ENCODE data around the gene AKT2. TPM values are rescaled to one million over a fixed set of nuclear protein-coding genes. Genes with fewer than 3 reads are reported as not detected.

AKT2 gene
- total RNA-seq, 1 experiment from 2014 or later = 149 TPM

- Histone ChIP-seq H4K20me1 (ENCODE audit: insufficient read depth) (peaks cover 31% of the 10 kb centered on the region), H3K79me2 (ENCODE audit: low read depth) (peaks cover 27% of the 10 kb centered on the region; the same call in 1 of the 2 replicates), H3K36me3 (ENCODE audit: low read depth) (peaks cover 11% of the 10 kb centered on the region; the same call in 1 of the 2 replicates), H3K4me3 (no peak overlapping the region), H3F3A (ENCODE audit: insufficient read depth, low read depth) (peaks cover 20% of the 10 kb centered on the region; the same call in 1 of the 2 replicates), H3K4me1 (replicated peaks; ENCODE audit: insufficient read depth) (peaks cover 21% of the 10 kb centered on the region), H3K9me3 (ENCODE audit: insufficient read depth, low read depth) (no peaks in the 10 kb centered on the region), H3K27me3 (ENCODE audit: insufficient read depth, low read depth) (no peaks in the 10 kb centered on the region), H3K9me2 (ENCODE audit: insufficient read depth) (no peaks in the 10 kb centered on the region), H3K27ac (no peak overlapping the region), H3K4me2 (no peak overlapping the region), H2AFZ (no peak overlapping the region)
- intact Hi-C loops (cut with micrococcal nuclease; ENCODE audit: unreplicated experiment) = no loop called here
- POLR2A ChIA-PET (ENCODE audit: unreplicated experiment) = no interaction called here
- BruUV-seq (replicated peaks) = no TSS peak
- CTCF ChIA-PET = interaction anchor here (0.6 kb wide), 2 partner anchors 52 to 116 kb away, joined by 8 to 9 read pairs; no protein-coding TSS in a partner anchor
- no peak for DNase-seq
- TF ChIP-seq EZH2 (IDR thresholded peaks at IDR 0.05; ENCODE audit: low read depth) = no peak
- TF ChIP-seq CTCF (conservative IDR thresholded peaks at IDR 0.05) = no peak
Measured at GRCh38 chr19:40253611-40254092, 31.5 kb downstream of the AKT2 start.

- intact Hi-C loops (cut with micrococcal nuclease; ENCODE audit: unreplicated experiment) = no loop called here
- CTCF ChIA-PET = no interaction called here
- Histone ChIP-seq H4K20me1 (ENCODE audit: insufficient read depth) (peaks cover 18% of the 10 kb centered on the region), H3K27me3 (ENCODE audit: insufficient read depth, low read depth) (no peaks in the 10 kb centered on the region), H3K36me3 (ENCODE audit: low read depth) (peaks cover 11% of the 10 kb centered on the region; the same call in 1 of the 2 replicates), H3K9me2 (ENCODE audit: insufficient read depth) (no peaks in the 10 kb centered on the region), H3K4me3 (no peak overlapping the region), H3K79me2 (ENCODE audit: low read depth) (0 out of 2 replicates have a peak, but pooled peaks cover 21% of the 10 kb centered on the region), H3K4me2 (no peak overlapping the region), H2AFZ (no peak overlapping the region), H3K27ac (no peak overlapping the region), H3K4me1 (replicated peaks; ENCODE audit: insufficient read depth) (peaks cover 16% of the 10 kb centered on the region), H3K9me3 (ENCODE audit: insufficient read depth, low read depth) (no peaks in the 10 kb centered on the region), H3F3A (ENCODE audit: insufficient read depth, low read depth) (peaks cover 10% of the 10 kb centered on the region; the same call in 1 of the 2 replicates)
- no TSS peak for BruUV-seq (replicated peaks)
- TF ChIP-seq CTCF (conservative IDR thresholded peaks at IDR 0.05) = no peak
- no peak for TF ChIP-seq EZH2 (IDR thresholded peaks at IDR 0.05; ENCODE audit: low read depth)
- DNase-seq = no peak
- POLR2A ChIA-PET (ENCODE audit: unreplicated experiment) = no interaction called here
Measured at GRCh38 chr19:40252395-40252794, 32.8 kb downstream of the AKT2 start.

GRCh38 chr19:40251991-40252390, 33.2 kb downstream of the AKT2 start:
- peaks cover 16% of the 10 kb centered on the region for H4K20me1 ChIP-seq (ENCODE audit: insufficient read depth)
- no peak overlapping the region for H3K4me3 ChIP-seq
- H3K4me1 ChIP-seq (replicated peaks; ENCODE audit: insufficient read depth) = peaks cover 12% of the 10 kb centered on the region
- intact Hi-C loops (cut with micrococcal nuclease; ENCODE audit: unreplicated experiment) = no loop called here
- H3K9me2 ChIP-seq (ENCODE audit: insufficient read depth) = no peaks in the 10 kb centered on the region
- CTCF ChIA-PET = no interaction called here
- H2AFZ ChIP-seq = no peak overlapping the region
- no peaks in the 10 kb centered on the region for H3K9me3 ChIP-seq (ENCODE audit: insufficient read depth, low read depth)
- no TSS peak for BruUV-seq (replicated peaks)
- DNase-seq = no peak
- peaks cover 11% of the 10 kb centered on the region; the same call in 1 of the 2 replicates for H3K36me3 ChIP-seq (ENCODE audit: low read depth)
- H3F3A ChIP-seq (ENCODE audit: insufficient read depth, low read depth) = peaks cover 7% of the 10 kb centered on the region; the same call in 1 of the 2 replicates
- H3K79me2 ChIP-seq (ENCODE audit: low read depth) = 0 out of 2 replicates have a peak, but pooled peaks cover 17% of the 10 kb centered on the region
- no peak overlapping the region for H3K4me2 ChIP-seq
- no peak for TF ChIP-seq CTCF (conservative IDR thresholded peaks at IDR 0.05)
- TF ChIP-seq EZH2 (IDR thresholded peaks at IDR 0.05; ENCODE audit: low read depth) = no peak
- no peak overlapping the region for H3K27ac ChIP-seq
- POLR2A ChIA-PET (ENCODE audit: unreplicated experiment) = no interaction called here
- H3K27me3 ChIP-seq (ENCODE audit: insufficient read depth, low read depth) = no peaks in the 10 kb centered on the region

Data from PC-9 (cell line).